ENCODE measurements around the gene TMEM191C. TPM values are rescaled to one million over a fixed set of nuclear protein-coding genes. Genes with fewer than 3 reads are reported as not detected.
"Not testable (repeated sequence)": the region's sequence is repeated elsewhere in the genome, so short reads cannot be mapped to it uniquely, and the experiment has no call there.

Gene TMEM191C
- total and polyA plus RNA-seq, 10 donors = 0.94 to 6.6 (median 2.9) TPM

GRCh38 chr22:21449531-21450319 is 17.5 kb upstream of the TMEM191C start:
- 92 to 96% (median 94%) methylated on average over 14 to 23 of the region's 23 CpGs for WGBS, 5 donors

GRCh38 chr22:21450320-21450831 is 16.8 kb upstream of the TMEM191C start:
- Histone ChIP-seq H3K9me3 (no peaks in the 10 kb centered on the region), H3K27me3 (replicated peaks in 1 of 7) (no peaks in the 10 kb centered on the region), H3K27ac (no peak overlapping the region), H3K36me3 (peaks cover 0 to 38% (median 20%) of the 10 kb centered on the region in 6 donors), H3K4me3 (no peak overlapping the region), H3K4me1 (no peaks in the 10 kb centered on the region)
- intact Hi-C loops (cut with DNase I; ENCODE audit: low total_unique reads) = no loop called here
- DNase-seq = peak; percentile 43
- TF ChIP-seq POLR2A (IDR thresholded peaks at IDR 0.05) = no peak
- peak in 1 of 3 donors; percentile 29 for TF ChIP-seq POLR2AphosphoS5 (IDR thresholded peaks at IDR 0.05)
- WGBS, 5 donors = 89 to 96% (median 91%) methylated on average over 19 of the region's 19 CpGs

More at GRCh38 chr22:21449531-21450319, 17.5 kb upstream of the TMEM191C start:
- no peak overlapping the region for H3K27ac ChIP-seq
- H3K36me3 ChIP-seq = peaks cover 0 to 45% (median 27%) of the 10 kb centered on the region in 6 donors
- no peaks in the 10 kb centered on the region for H3K27me3 ChIP-seq (replicated peaks in 1 of 7)
- DNase-seq = peak; percentile 58
- intact Hi-C loops (cut with DNase I; ENCODE audit: low total_unique reads) = no loop called here
- H3K9me3 ChIP-seq = no peaks in the 10 kb centered on the region
- H3K4me1 ChIP-seq = no peaks in the 10 kb centered on the region
- no peak overlapping the region for H3K4me3 ChIP-seq
- no peak for TF ChIP-seq POLR2A (IDR thresholded peaks at IDR 0.05)
- no peak for TF ChIP-seq CTCF (IDR thresholded peaks at IDR 0.05 in 8 of 11, conservative IDR thresholded peaks at IDR 0.05 in 3 of 11)
- no peak for TF ChIP-seq POLR2AphosphoS5 (IDR thresholded peaks at IDR 0.05)

- Histone ChIP-seq H3K27me3 (replicated peaks in 1 of 7) (no peaks in the 10 kb centered on the region), H3K27ac (no peak overlapping the region), H3K9me3 (no peaks in the 10 kb centered on the region), H3K4me1 (no peaks in the 10 kb centered on the region), H3K36me3 (peaks cover 0 to 33% (median 15%) of the 10 kb centered on the region in 6 donors), H3K4me3 (no peak overlapping the region)
- DNase-seq = peak; percentile 25
- TF ChIP-seq CTCF (IDR thresholded peaks at IDR 0.05 in 8 of 11, conservative IDR thresholded peaks at IDR 0.05 in 3 of 11) (no peak), POLR2A (IDR thresholded peaks at IDR 0.05) (no peak), POLR2AphosphoS5 (IDR thresholded peaks at IDR 0.05) (no peak)
- intact Hi-C loops (cut with DNase I; ENCODE audit: low total_unique reads) = no loop called here
- 88 to 93% (median 91%) methylated on average over 8 to 9 of the region's 9 CpGs for WGBS, 5 donors
Measured at GRCh38 chr22:21450858-21451353, 16.3 kb upstream of the TMEM191C start.

- WGBS, 5 donors = 78 to 84% (median 78%) methylated on average over 7 of the region's 7 CpGs
- intact Hi-C loops (cut with DNase I; ENCODE audit: low total_unique reads) = no loop called here
- Histone ChIP-seq H3K27ac (no peak overlapping the region), H3K4me1 (no peaks in the 10 kb centered on the region), H3K9me3 (no peaks in the 10 kb centered on the region), H3K4me3 (no peak overlapping the region), H3K27me3 (replicated peaks in 1 of 7) (no peaks in the 10 kb centered on the region), H3K36me3 (peaks cover 0 to 24% (median 5%) of the 10 kb centered on the region in 6 donors)
- TF ChIP-seq CTCF (IDR thresholded peaks at IDR 0.05 in 8 of 11, conservative IDR thresholded peaks at IDR 0.05 in 3 of 11) (no peak), POLR2A (IDR thresholded peaks at IDR 0.05) (no peak), POLR2AphosphoS5 (IDR thresholded peaks at IDR 0.05) (no peak)
- DNase-seq = peak; percentile 30
Measured at GRCh38 chr22:21451545-21452520, 15.4 kb upstream of the TMEM191C start.

GRCh38 chr22:21452666-21453065 is 14.5 kb upstream of the TMEM191C start:
- peak; percentile 11 for DNase-seq
- H3K36me3 ChIP-seq = peaks cover 0 to 15% (median 0%) of the 10 kb centered on the region in 6 donors
- H3K4me1 ChIP-seq; H3K4me3 ChIP-seq; H3K27ac ChIP-seq; H3K27me3 ChIP-seq (replicated peaks in 1 of 7); H3K9me3 ChIP-seq; intact Hi-C loops (cut with DNase I; ENCODE audit: low total_unique reads): not testable (repeated sequence)
- 93 to 97% (median 96%) methylated on average over 4 of the region's 4 CpGs for WGBS, 5 donors

- H3K27me3 ChIP-seq (replicated peaks in 1 of 7); H3K36me3 ChIP-seq; H3K4me1 ChIP-seq; H3K27ac ChIP-seq; H3K9me3 ChIP-seq; DNase-seq; H3K4me3 ChIP-seq; intact Hi-C loops (cut with DNase I; ENCODE audit: low total_unique reads): not testable (repeated sequence)
- 88 to 97% (median 89%) methylated on average over 9 of the region's 9 CpGs for WGBS, 5 donors
Measured at GRCh38 chr22:21454998-21455333, 12.2 kb upstream of the TMEM191C start.
